ENCODE data around the gene TFR2. TPM values are rescaled to one million over a fixed set of nuclear protein-coding genes. Genes with fewer than 3 reads are reported as not detected.

TFR2 gene
- total RNA-seq, 2 donors from 2014 or later: 30.8 to 39.4 TPM

DNA sequence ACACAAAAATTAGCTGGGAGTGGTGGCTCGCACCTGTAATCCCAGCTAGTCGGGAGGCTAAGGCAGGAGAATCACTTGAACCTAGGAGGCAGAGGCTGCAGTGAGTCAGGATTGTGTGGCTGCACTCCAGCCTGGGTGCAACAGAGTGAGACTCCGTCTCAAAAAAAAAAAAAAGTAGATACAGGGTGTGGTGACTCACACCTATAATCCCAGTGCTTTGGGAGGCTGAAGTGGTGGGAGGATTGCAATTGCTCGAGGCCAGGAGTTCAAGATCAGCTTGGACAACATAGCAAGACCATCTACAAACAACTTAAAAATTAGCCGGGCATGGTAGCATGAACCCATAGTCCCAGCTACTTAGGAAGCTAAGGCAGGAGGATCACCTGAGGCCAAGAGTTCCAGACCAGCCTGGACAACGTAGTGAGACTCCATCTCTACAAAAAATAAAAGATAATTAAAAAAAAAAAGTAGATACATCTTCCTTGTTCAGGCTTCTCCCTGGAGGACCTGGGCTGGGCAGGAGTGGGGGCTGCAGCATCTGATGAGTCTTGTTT lies 27.0 kb downstream of the TFR2 start:
- no peaks in the 10 kb centered on the region for H3K27me3 Mint-ChIP-seq
- peaks cover 6% of the 10 kb centered on the region for H3K4me1 Mint-ChIP-seq
- ATAC-seq (replicated peaks): no peak
- H3K27ac Mint-ChIP-seq: peak overlapping the region; percentile 10
- peak overlapping the region; percentile 92 for H3K4me3 Mint-ChIP-seq
- H3K9me3 Mint-ChIP-seq: no peaks in the 10 kb centered on the region
- H3K36me3 Mint-ChIP-seq (ENCODE audit: low read depth): peaks cover 6% of the 10 kb centered on the region

- Mint-ChIP-seq H3K9me3 (no peaks in the 10 kb centered on the region), H3K4me3 (peak overlapping the region; percentile 92), H3K27ac (peak overlapping the region; percentile 10), H3K36me3 (ENCODE audit: low read depth) (peaks cover 6% of the 10 kb centered on the region), H3K4me1 (peaks cover 6% of the 10 kb centered on the region), H3K27me3 (no peaks in the 10 kb centered on the region)
- no peak for ATAC-seq (replicated peaks)
Measured at GRCh38 chr7:100613412-100614175, 27.8 kb downstream of the TFR2 start.

- Mint-ChIP-seq H3K36me3 (ENCODE audit: low read depth) (peaks cover 6% of the 10 kb centered on the region), H3K4me3 (peak overlapping the region; percentile 92), H3K27me3 (no peaks in the 10 kb centered on the region), H3K27ac (peak overlapping the region; percentile 95), H3K4me1 (peaks cover 6% of the 10 kb centered on the region), H3K9me3 (no peaks in the 10 kb centered on the region)
- ATAC-seq (replicated peaks): peak; percentile 1
Measured at GRCh38 chr7:100612730-100613390, 28.5 kb downstream of the TFR2 start.

- no peaks in the 10 kb centered on the region for H3K9me3 Mint-ChIP-seq
- H3K4me1 Mint-ChIP-seq: peaks cover 6% of the 10 kb centered on the region
- peak; percentile 93 for ATAC-seq (replicated peaks)
- no peaks in the 10 kb centered on the region for H3K27me3 Mint-ChIP-seq
- peak within 1 kb of the TSS; percentile 95 for H3K27ac Mint-ChIP-seq
- H3K4me3 Mint-ChIP-seq: peak within 1 kb of the TSS; percentile 92
- H3K36me3 Mint-ChIP-seq (ENCODE audit: low read depth): peaks cover 6% of the 10 kb centered on the region
Measured at GRCh38 chr7:100611983-100612729, 29.2 kb downstream of the TFR2 start, which contains the start of gene MOSPD3. Gene MOSPD3 (plus strand): TSS chr7:100612540. CDS start chr7:100612792, 252 bp downstream.

DNA sequence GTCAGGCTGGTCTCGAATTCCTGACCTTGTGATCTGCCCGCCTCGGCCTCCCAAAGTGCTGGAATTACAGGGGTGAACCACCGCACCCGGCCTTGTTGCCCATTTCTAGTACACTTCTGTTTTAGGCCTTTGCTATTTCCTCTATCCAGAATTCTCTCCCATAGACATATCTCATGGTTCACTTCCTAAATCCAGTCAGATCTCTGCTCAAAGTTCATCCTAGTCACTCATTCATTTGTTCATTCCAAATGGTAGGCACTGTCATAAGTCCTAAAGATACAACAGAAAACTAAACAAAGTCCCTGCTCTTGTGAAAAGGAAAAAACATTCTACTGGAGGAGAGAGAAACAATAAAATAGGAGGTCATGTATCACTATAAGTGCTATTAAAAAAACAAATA lies 31.4 kb downstream of the TFR2 start:
- no peaks in the 10 kb centered on the region for H3K9me3 Mint-ChIP-seq

DNA sequence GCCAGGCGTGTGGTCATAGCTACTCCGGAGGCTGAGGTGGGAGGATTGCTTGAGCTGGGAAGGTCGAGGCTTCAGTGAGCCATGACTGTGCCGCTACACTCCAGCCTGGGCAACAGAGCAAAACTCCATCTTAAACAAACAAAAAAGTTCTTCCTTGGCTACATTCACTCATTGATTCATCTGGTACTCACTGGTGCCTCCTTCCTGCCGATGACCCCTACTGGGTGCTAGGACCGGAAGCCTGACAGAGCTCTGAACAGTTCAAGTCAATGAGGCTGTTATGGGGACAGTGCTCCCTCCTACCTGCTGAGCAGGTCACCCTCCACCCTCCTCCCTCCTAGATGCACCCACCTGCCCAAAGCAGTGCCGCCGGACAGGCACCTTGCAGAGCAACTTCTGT lies 34.2 kb downstream of the TFR2 start:
- Mint-ChIP-seq H3K36me3 (ENCODE audit: low read depth) (peaks cover 5% of the 10 kb centered on the region), H3K27ac (no peak overlapping the region), H3K4me3 (no peak overlapping the region), H3K9me3 (no peaks in the 10 kb centered on the region), H3K4me1 (peaks cover 4% of the 10 kb centered on the region), H3K27me3 (no peaks in the 10 kb centered on the region)
- no peak for ATAC-seq (replicated peaks)

More for the DNA sequence above, 31.4 kb downstream of the TFR2 start:
- Mint-ChIP-seq H3K36me3 (ENCODE audit: low read depth) (peaks cover 6% of the 10 kb centered on the region), H3K4me1 (peaks cover 6% of the 10 kb centered on the region), H3K27ac (no peak overlapping the region), H3K4me3 (peak overlapping the region; percentile 92), H3K27me3 (no peaks in the 10 kb centered on the region)
- no peak for ATAC-seq (replicated peaks)

DNA sequence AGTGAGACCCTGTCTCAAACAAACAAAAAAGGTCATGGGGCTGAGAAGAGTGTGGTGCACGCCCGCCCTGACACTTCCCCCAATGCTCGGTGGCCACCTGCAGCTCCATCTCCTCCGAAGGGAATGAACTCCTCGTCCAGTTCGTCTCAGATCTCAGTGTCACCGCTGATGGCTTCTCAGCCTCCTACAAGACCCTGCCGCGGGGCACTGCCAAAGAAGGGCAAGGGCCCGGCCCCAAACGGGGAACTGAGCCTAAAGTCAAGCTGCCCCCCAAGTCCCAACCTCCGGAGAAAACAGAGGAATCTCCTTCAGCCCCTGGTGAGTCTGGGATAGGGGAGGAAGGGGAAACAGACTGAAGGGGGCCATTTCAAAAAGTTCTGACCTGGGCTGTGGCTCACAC lies 35.0 kb downstream of the TFR2 start:
- peak overlapping the region; percentile 86 for H3K4me3 Mint-ChIP-seq
- peaks cover 4% of the 10 kb centered on the region for H3K4me1 Mint-ChIP-seq

DNA sequence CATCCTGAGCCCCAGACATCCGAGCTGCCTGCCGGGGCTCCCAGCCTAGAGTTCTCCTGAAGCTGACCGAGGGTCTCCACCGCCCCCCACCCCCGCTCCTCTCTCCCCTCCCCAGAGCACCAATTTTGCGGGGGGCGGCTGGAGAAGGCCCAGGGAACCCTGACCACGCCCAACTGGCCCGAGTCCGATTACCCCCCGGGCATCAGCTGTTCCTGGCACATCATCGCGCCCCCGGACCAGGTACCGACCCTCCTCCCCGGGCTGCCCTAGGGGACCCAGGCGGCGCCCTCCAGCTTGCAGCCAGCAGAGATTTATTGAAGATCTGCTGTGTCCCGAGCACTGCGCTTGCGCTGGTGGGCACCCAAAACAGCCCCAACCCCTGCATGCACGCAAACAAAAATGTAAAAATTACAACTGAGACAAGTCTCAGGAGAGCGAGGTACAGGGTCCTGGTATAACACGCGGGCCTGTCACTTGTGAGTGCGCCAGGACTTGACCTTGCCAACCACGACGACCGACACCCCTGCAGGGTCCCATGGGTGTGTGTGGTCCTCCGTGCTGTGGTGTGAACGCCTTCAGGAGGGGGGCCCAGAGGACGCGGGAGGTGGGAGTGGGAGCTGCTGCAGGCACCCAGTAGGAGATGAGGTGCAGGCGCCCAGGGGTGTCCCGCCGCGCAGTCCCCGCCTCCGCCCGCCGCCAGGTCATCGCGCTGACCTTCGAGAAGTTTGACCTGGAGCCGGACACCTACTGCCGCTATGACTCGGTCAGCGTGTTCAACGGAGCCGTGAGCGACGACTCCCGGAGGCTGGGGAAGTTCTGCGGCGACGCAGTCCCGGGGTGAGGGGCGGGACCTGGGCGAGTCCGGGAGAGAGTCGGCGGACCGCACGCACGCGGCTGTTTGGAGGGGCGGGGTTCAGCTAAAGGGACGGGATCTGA lies 36.1 kb downstream of the TFR2 start:
- H3K27ac Mint-ChIP-seq: no peak overlapping the region
- H3K4me1 Mint-ChIP-seq: peaks cover 4% of the 10 kb centered on the region
- H3K9me3 Mint-ChIP-seq: no peaks in the 10 kb centered on the region
- no peaks in the 10 kb centered on the region for H3K36me3 Mint-ChIP-seq (ENCODE audit: low read depth)
- ATAC-seq (replicated peaks): peak; percentile 46
- no peaks in the 10 kb centered on the region for H3K27me3 Mint-ChIP-seq
- H3K4me3 Mint-ChIP-seq: peak overlapping the region; percentile 86

More for the DNA sequence above, 35.0 kb downstream of the TFR2 start:
- Mint-ChIP-seq H3K36me3 (ENCODE audit: low read depth) (no peaks in the 10 kb centered on the region), H3K27ac (no peak overlapping the region), H3K27me3 (no peaks in the 10 kb centered on the region), H3K9me3 (no peaks in the 10 kb centered on the region)
- no peak for ATAC-seq (replicated peaks)

DNA sequence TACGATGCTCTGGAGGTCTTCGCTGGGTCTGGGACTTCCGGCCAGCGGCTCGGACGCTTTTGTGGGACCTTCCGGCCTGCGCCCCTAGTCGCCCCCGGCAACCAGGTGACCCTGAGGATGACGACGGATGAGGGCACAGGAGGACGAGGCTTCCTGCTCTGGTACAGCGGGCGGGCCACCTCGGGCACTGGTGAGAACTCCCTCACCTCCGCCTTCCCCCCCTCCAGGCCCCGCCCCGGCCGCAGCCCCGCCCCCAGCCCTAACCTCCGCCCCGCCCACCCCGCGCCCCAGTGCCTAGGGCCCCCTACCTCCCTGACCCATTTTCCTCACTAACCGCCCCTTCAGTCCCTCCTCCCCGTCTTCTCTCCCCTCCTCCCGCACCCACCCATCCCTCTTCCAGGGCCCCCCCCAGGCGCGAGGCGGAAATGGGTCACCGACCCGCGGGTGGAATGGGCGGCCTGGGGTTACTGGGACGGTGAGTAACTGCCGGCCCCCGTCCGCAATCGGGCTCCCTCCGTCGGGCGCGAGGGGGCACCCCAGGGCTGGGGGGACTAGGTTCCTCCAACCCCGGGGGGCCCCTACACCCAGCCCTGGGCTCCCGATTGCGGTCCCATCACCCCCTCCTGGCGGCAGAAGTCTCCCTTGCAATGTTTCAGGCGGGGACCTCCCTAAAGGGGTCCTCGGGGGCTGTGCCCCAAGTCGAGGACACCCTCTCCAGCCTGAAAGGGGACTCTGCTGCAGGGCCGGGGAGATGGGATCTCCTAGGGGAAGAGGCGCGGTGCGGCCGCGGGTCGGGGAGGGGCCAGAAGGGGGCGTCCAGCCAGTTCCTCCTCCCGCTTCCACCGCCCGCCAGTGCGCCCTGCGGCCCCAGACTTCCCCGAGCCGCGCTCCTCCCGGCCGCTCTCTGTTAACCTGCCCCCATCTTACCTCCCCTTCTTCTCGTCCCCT lies 37.0 kb downstream of the TFR2 start:
- Mint-ChIP-seq H3K4me3 (peak overlapping the region; percentile 86), H3K36me3 (ENCODE audit: low read depth) (no peaks in the 10 kb centered on the region), H3K27me3 (no peaks in the 10 kb centered on the region), H3K9me3 (no peaks in the 10 kb centered on the region), H3K27ac (peak overlapping the region; percentile 71), H3K4me1 (peaks cover 4% of the 10 kb centered on the region)
- peak; percentile 72 for ATAC-seq (replicated peaks)

DNA sequence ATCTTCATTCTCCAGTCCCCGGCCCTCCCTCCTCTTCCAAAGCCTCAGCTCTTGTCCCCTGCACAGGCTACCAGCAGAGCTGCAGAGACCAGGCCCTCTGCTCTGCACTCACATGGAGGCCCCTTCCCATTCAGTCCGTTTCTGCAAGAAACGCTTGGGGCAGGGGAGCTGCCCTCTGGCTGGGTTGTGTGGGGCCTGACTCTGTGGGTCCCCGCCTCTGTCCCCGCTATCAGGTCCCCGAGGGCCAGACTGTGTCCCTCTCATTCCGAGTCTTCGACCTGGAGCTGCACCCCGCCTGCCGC lies 37.7 kb downstream of the TFR2 start:
- Mint-ChIP-seq H3K27ac (peak overlapping the region; percentile 71), H3K4me3 (peak overlapping the region; percentile 86), H3K9me3 (no peaks in the 10 kb centered on the region), H3K36me3 (ENCODE audit: low read depth) (no peaks in the 10 kb centered on the region), H3K27me3 (no peaks in the 10 kb centered on the region), H3K4me1 (peaks cover 4% of the 10 kb centered on the region)
- peak; percentile 18 for ATAC-seq (replicated peaks)

DNA sequence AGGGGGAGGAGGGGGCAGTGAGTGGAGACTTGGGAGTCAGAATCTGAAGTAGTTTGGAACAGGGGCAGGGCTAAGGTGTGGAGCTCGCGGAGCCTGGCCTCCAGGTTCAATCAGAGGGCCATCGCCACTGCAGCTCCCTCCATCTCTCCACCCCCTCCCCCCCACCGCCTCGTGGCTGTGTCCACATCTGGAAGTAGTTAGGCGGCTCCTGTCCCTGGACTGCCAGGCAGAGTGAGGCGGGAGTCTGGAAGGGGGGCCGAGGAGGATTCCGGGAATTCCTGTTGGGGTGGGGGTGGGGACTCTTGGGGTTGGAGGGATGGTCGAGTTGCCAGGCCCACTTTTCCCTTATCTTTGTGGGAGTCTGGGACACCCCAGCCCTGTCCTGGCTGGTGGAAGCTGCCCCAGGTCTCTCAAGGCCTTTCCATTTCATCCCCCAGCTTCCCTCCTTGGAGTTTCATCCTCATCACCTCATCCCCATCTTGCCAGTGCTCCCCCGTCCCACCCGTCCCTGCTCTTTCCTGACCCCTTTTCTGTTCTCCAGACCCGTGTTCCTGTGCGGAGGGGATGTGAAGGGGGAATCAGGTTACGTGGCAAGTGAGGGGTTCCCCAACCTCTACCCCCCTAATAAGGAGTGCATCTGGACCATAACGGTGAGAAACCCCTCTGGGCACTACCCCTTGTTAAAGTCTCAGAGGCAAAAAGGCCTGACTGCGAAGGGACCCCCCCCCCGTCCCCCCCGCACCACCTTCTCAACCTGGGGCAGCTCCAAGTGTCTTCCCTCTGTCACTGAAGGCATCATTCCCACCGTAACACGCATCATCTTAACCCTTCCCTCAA lies 38.2 kb downstream of the TFR2 start:
- H3K9me3 Mint-ChIP-seq: no peaks in the 10 kb centered on the region
- peak overlapping the region; percentile 86 for H3K4me3 Mint-ChIP-seq
- peak overlapping the region; percentile 71 for H3K27ac Mint-ChIP-seq
- ATAC-seq (replicated peaks): no peak
- no peaks in the 10 kb centered on the region for H3K27me3 Mint-ChIP-seq
- no peaks in the 10 kb centered on the region for H3K36me3 Mint-ChIP-seq (ENCODE audit: low read depth)
- peaks cover 4% of the 10 kb centered on the region for H3K4me1 Mint-ChIP-seq

DNA sequence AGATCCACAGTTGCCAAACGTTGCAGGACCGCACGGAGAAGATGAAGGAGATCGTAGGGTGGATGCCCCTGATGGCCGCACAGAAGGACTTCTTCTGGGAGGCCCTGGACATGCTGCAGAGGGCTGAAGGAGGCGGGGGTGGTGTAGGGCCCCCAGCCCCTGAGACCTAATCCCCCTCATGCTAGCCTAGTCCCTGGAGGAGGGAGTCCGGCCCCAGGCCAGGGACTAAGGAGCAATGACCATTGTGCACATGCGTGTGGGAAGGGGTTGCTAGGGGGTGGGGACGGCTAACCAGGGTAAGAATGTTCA lies 40.7 kb downstream of the TFR2 start:
- no peak for ATAC-seq (replicated peaks)
- Mint-ChIP-seq H3K4me1 (peaks cover 4% of the 10 kb centered on the region), H3K27me3 (no peaks in the 10 kb centered on the region), H3K27ac (no peak overlapping the region), H3K36me3 (ENCODE audit: low read depth) (no peaks in the 10 kb centered on the region), H3K9me3 (no peaks in the 10 kb centered on the region), H3K4me3 (no peak overlapping the region)
